ENCODE measurements around the gene SLIT2.

- TF ChIP-seq, protein P1, sequence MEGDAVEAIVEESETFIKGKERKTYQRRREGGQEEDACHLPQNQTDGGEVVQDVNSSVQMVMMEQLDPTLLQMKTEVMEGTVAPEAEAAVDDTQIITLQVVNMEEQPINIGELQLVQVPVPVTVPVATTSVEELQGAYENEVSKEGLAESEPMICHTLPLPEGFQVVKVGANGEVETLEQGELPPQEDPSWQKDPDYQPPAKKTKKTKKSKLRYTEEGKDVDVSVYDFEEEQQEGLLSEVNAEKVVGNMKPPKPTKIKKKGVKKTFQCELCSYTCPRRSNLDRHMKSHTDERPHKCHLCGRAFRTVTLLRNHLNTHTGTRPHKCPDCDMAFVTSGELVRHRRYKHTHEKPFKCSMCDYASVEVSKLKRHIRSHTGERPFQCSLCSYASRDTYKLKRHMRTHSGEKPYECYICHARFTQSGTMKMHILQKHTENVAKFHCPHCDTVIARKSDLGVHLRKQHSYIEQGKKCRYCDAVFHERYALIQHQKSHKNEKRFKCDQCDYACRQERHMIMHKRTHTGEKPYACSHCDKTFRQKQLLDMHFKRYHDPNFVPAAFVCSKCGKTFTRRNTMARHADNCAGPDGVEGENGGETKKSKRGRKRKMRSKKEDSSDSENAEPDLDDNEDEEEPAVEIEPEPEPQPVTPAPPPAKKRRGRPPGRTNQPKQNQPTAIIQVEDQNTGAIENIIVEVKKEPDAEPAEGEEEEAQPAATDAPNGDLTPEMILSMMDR (optimal IDR thresholded peaks at IDR 0.05 in 1 of 3, IDR thresholded peaks at IDR 0.05 in 1 of 3, conservative IDR thresholded peaks at IDR 0.05 in 1 of 3; ENCODE audit: extremely low read depth in 1 of 3, insufficient read depth in 2 of 3, low read length in 3 of 3) = no peak
- no peak for TF ChIP-seq EZH2 (IDR thresholded peaks at IDR 0.05; ENCODE audit: low read length)
Observed at GRCh38 chr4:20281453-20281852, 29.7 kb downstream of the SLIT2 start.

Measured in keratinocyte (primary cell).